IPS-15b (cell line): ENCODE measurements around the gene TRPV6.

Source experiments
- H3K27me3 ChIP-seq: one replicate; pipeline ENCODE4 v1.6.1; 2013; ENCODE audit warnings: low read length; ENCODE audit not compliant: control insufficient read depth, insufficient read depth
- H3K36me3 ChIP-seq: one replicate; pipeline ENCODE4 v1.6.1; 2013; ENCODE audit warnings: low read length; ENCODE audit not compliant: control insufficient read depth, insufficient read depth
- H3K4me1 ChIP-seq: one replicate; pipeline ENCODE4 v1.6.1; 2013; ENCODE audit warnings: mild to moderate bottlenecking, low read length; ENCODE audit not compliant: control insufficient read depth, insufficient read depth
- H3K4me3 ChIP-seq: one replicate; pipeline ENCODE4 v1.5.1; 2013; ENCODE audit warnings: low read depth, low read length
- H3K9ac ChIP-seq: one replicate; pipeline ENCODE4 v1.6.1; 2013; ENCODE audit warnings: low read depth, mild to moderate bottlenecking, low read length
- H3K9me3 ChIP-seq: one replicate; pipeline ENCODE4 v1.6.1; 2013; ENCODE audit warnings: mild to moderate bottlenecking, low read length; ENCODE audit not compliant: control insufficient read depth, insufficient read depth

Gene TRPV6

DNA sequence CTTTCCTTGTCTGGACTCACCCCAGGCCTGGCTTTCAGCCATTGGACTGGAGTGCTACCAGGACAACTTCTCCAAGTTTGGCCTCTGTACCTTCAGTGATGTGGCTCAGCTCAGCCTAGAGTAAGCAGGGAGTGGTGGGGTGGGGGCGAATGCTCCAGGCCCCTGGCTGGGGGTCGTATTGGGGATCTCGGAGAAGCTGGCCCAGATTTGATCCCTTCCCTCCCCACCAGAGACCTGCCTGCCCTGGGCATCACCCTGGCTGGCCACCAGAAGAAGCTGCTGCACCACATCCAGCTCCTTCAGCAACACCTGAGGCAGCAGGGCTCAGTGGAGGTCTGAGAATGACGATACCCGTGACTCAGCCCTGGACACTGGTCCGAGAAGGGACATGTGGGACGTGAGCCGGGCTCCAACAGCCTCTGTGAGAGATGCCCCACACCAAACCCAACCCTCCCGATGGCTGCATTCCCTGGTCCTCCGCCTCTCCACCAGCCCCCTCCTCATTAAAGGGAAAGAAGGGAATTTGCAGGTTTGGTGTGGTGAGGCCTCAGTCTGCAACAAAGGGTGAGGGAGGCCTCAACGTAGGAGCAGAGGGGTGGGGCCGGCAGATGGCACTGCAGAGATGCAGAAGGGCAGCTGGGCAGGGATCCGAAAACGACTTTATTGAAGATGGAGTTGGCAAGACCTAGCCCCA lies 14.8 kb downstream of the TRPV6 start:
- no peak overlapping the region for H3K9ac ChIP-seq
- no peaks in the 10 kb centered on the region for H3K27me3 ChIP-seq
- H3K4me3 ChIP-seq = no peak overlapping the region
- H3K4me1 ChIP-seq = no peaks in the 10 kb centered on the region
- H3K9me3 ChIP-seq = no peaks in the 10 kb centered on the region
- peaks cover 3% of the 10 kb centered on the region for H3K36me3 ChIP-seq

DNA sequence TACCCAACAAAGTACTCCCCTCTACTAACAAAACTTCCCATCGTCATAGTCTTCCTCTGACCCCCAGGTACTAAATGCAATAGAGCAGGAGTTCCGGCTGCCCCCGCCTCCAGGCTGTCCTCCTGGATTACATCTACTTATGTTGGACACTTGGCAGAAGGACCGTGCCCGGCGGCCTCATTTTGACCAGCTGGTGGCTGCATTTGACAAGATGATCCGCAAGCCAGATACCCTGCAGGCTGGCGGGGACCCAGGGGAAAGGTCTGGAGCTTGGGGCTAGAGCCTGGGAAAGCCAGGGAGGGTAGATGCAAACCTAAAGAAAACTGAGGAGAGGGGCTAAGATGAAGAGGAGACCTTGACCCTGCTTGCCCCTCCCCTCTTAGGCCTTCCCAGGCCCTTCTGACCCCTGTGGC lies 15.4 kb downstream of the TRPV6 start:
- no peak overlapping the region for H3K9ac ChIP-seq
- no peak overlapping the region for H3K4me3 ChIP-seq
- no peaks in the 10 kb centered on the region for H3K4me1 ChIP-seq
- H3K27me3 ChIP-seq = no peaks in the 10 kb centered on the region
- no peaks in the 10 kb centered on the region for H3K9me3 ChIP-seq
- peaks cover 3% of the 10 kb centered on the region for H3K36me3 ChIP-seq

DNA sequence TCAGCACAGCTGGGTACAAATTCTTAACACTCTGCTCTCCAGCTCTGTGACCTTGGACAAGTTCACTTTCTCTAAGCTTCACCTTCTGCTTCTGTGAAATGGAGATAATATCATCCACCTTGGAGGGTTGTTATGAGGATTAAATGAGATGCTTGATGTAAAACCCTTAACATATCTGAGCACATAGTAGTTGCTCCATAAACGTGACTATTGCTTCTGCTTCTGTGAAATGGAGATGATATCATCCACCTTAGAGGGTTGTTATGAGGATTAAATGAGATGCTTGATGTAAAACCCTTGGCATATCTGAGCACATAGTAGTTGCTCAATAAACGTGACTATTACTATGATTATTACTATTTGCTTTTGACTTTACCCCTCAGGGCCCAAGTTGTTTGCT lies 16.1 kb downstream of the TRPV6 start:
- H3K9ac ChIP-seq = no peak overlapping the region
- no peaks in the 10 kb centered on the region for H3K4me1 ChIP-seq
- H3K9me3 ChIP-seq = no peaks in the 10 kb centered on the region
- no peaks in the 10 kb centered on the region for H3K27me3 ChIP-seq
- peaks cover 3% of the 10 kb centered on the region for H3K36me3 ChIP-seq
- no peak overlapping the region for H3K4me3 ChIP-seq

DNA sequence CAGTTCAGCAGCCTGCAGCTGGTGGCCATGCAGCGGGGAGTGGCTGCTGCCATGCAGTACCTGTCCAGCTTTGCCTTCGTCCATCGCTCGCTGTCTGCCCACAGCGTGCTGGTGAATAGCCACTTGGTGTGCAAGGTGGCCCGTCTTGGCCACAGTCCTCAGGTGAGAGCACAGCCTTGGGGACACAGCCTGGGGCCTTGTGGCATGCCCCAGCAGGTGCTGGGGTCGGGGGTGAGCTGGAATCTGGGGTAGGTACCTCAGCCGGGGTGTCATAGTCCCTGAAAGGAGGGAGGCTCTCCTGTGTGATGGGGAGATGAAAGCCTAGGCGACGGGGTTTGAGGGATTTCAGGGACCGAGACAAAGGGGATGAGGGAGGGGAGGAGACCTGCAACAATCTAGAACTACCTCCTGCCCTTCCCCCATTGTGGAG lies 16.5 kb downstream of the TRPV6 start:
- H3K27me3 ChIP-seq = no peaks in the 10 kb centered on the region
- H3K4me1 ChIP-seq = no peaks in the 10 kb centered on the region
- no peak overlapping the region for H3K9ac ChIP-seq
- H3K4me3 ChIP-seq = no peak overlapping the region
- H3K36me3 ChIP-seq = peaks cover 3% of the 10 kb centered on the region
- no peaks in the 10 kb centered on the region for H3K9me3 ChIP-seq

DNA sequence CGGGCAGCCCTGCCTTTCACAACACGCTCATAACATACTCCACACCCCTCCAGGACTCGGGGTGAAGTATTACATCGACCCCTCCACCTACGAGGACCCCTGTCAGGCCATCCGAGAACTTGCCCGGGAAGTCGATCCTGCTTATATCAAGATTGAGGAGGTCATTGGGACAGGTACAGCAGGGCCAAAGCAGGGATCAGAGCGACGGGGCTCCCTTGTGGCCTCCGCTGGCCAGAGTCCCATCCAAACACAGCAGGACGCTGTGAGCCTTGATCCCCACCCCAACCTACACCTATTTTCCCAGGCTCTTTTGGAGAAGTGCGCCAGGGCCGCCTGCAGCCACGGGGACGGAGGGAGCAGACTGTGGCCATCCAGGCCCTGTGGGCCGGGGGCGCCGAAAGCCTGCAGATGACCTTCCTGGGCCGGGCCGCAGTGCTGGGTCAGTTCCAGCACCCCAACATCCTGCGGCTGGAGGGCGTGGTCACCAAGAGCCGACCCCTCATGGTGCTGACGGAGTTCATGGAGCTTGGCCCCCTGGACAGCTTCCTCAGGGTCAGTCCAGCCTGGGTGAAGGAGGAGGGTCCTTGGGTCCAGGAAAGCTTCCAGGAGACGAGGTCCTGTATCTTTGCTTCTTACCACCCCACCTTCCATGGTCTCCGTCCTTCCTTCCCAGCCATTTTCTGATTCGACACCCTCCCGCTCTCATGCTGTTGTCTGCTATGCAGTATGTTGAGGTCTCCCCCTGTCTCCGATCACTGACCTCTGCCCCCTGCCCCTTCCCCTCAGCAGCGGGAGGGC lies 17.2 kb downstream of the TRPV6 start:
- Histone ChIP-seq H3K9me3 (no peaks in the 10 kb centered on the region), H3K4me1 (no peaks in the 10 kb centered on the region), H3K36me3 (peaks cover 3% of the 10 kb centered on the region), H3K27me3 (no peaks in the 10 kb centered on the region), H3K9ac (no peak overlapping the region), H3K4me3 (no peak overlapping the region)

DNA sequence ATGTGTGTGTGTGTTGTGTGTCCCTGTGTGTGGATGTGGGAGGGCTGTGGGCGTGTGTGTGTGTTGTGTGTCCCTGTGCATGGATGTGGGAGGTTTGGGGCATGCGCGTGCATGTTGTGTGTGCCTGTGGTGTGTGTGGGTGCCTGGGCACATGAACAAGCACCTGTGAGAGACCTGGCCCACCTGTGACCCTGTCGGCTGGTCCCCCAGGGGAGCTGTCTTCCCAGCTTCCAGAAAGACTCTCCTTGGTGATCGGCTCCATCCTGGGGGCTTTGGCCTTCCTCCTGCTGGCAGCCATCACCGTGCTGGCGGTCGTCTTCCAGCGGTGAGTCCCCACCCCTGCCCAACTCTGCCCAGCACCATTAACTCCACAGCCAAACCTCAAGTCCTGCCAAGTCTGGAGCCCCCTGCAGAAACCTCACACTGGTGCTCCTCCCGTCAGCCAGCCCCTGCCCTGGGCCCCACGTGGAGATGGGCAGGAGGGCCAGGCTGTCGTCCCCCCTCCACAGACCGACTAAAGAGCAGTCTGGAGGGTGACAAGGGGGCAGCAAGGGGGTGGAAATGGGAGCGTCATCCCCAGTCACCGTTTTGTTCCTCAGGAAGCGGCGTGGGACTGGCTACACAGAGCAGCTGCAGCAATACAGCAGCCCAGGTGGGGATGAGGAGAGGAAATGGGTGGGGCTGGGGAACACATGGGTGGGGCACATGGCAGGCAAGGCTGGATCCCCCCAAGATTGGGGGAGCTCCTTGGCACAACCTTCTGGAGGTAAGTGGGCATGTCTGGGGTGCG lies 18.0 kb downstream of the TRPV6 start:
- Histone ChIP-seq H3K9me3 (no peaks in the 10 kb centered on the region), H3K4me3 (no peak overlapping the region), H3K9ac (no peak overlapping the region), H3K36me3 (peaks cover 3% of the 10 kb centered on the region), H3K27me3 (no peaks in the 10 kb centered on the region), H3K4me1 (peaks cover 2% of the 10 kb centered on the region)

DNA sequence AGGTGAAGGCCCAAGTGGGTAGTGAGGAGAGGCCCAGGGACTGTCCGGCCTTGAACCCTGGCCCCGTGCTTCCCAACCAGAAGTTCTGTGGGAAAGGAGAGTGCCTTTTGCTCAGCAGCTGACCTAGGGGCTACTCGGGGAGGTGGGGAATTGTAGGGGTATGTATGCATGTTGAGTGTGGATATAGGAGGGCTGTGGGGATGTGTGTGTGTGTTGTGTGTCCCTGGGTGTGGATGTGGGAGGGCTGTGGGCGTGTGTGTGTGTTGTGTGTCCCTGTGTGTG lies 18.5 kb downstream of the TRPV6 start:
- no peak overlapping the region for H3K9ac ChIP-seq
- no peaks in the 10 kb centered on the region for H3K9me3 ChIP-seq

DNA sequence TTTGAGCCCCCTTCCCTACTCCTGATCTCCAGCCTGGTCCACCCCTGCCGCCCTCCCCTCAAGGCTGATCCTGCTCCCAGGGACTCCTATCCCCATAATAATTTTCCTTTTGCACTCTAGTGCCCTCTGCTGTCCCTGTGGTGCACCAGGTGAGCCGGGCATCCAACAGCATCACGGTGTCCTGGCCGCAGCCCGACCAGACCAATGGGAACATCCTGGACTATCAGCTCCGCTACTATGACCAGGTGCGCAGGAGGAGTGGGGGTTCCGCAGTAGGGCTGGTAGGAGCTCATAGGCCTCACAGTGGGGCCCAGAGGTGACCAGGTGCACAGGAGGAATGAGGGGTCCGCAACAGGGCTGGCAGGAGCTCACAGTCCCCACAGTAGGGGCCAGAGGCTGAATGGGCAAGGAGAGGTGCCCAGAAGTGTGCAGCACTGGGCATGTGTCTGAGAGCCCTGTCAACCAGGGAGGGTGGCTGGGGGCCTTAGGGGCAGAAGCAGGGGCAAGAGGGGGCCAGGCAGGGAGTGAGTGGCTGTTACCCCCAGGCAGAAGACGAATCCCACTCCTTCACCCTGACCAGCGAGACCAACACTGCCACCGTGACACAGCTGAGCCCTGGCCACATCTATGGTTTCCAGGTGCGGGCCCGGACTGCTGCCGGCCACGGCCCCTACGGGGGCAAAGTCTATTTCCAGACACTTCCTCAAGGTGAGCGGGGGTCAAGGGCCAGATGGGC lies 19.0 kb downstream of the TRPV6 start:
- Histone ChIP-seq H3K9me3 (no peaks in the 10 kb centered on the region), H3K27me3 (no peaks in the 10 kb centered on the region), H3K4me3 (no peak overlapping the region), H3K9ac (no peak overlapping the region), H3K4me1 (peaks cover 5% of the 10 kb centered on the region), H3K36me3 (peaks cover 3% of the 10 kb centered on the region)

More for the DNA sequence above, 18.5 kb downstream of the TRPV6 start:
- no peaks in the 10 kb centered on the region for H3K27me3 ChIP-seq
- peaks cover 3% of the 10 kb centered on the region for H3K36me3 ChIP-seq
- no peak overlapping the region for H3K4me3 ChIP-seq
- H3K4me1 ChIP-seq = peaks cover 4% of the 10 kb centered on the region

DNA sequence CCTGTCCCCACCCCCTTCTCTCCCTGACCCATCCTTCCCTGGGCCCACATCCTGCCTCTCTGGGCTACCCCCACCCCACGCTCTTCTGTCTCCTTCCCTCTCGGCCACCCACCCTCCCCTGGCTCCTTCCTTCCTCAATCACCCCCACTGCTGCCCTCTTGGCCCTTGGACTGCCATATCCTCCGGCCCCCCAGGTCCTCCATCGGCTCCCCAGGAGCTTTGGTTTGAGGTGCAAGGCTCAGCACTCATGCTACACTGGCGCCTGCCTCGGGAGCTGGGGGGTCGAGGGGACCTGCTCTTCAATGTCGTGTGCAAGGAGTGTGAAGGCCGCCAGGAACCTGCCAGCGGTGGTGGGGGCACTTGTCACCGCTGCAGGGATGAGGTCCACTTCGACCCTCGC lies 19.8 kb downstream of the TRPV6 start:
- no peak overlapping the region for H3K9ac ChIP-seq
- H3K4me1 ChIP-seq = peaks cover 6% of the 10 kb centered on the region
- H3K9me3 ChIP-seq = no peaks in the 10 kb centered on the region
- H3K27me3 ChIP-seq = no peaks in the 10 kb centered on the region
- H3K36me3 ChIP-seq = no peaks in the 10 kb centered on the region
- no peak overlapping the region for H3K4me3 ChIP-seq

DNA sequence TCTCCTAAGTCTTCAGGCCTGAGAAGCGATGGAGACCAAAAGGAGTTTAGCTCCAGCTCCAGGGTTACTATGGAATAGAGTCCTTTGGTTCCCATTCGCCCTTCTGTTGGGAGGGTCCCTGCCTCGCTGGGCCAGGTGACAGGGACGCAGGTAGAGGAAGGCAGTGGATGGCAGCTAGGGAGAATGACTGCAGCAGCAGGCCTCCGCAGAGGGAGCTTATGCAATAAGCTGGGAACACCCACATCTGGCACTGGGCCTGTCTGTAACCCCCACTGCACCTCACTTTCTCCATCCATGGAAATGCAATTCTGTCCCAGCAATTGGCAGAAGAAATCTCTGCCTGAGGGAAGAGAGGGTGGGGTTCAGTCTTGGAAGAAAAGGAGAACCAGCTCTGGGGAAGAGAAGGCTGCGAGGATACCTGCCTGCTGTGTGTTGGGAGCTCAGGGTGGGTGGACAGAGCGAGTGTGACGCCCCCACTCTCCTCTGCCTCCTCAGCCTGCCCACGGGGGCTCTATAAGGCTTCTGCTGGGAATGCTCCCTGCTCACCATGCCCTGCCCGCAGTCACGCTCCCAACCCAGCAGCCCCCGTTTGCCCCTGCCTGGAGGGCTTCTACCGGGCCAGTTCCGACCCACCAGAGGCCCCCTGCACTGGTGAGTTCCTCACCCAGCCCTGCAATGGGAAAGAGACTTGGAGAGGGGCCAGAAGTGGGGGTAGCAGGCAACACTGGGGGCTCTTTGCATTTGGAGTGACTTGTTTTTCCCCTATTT lies 20.4 kb downstream of the TRPV6 start:
- Histone ChIP-seq H3K4me1 (peaks cover 6% of the 10 kb centered on the region), H3K36me3 (no peaks in the 10 kb centered on the region), H3K9ac (no peak overlapping the region), H3K9me3 (no peaks in the 10 kb centered on the region), H3K4me3 (no peak overlapping the region), H3K27me3 (no peaks in the 10 kb centered on the region)
